GM18909 (cell line): ENCODE measurements around the gene OR5B12.
"Not testable (repeated sequence)": the region's sequence is repeated elsewhere in the genome, so short reads cannot be mapped to it uniquely, and the experiment has no call there.

Experiments used
- ATAC-seq: cut with Tn5 transposase; IDR thresholded peaks from one replicate; pipeline ENCODE4 v1.9.1; 2021; ENCODE audit warnings: mild to moderate bottlenecking; ENCODE audit not compliant: unreplicated experiment, poor library complexity

OR5B12 gene

GRCh38 chr11:58442136-58442535, at the start of gene OR5B12:
Gene OR5B12 (minus strand): TSS chr11:58442236. CDS start chr11:58440151, 2,085 bp downstream.
- ATAC-seq, result no peak

- no peak for ATAC-seq
These were observed 48.8 kb upstream of the OR5B12 start for GRCh38 chr11:58490827-58491226.

GRCh38 chr11:58487170-58487569, 45.1 kb upstream of the OR5B12 start:
- ATAC-seq, result no peak

GRCh38 chr11:58485961-58486360, 43.9 kb upstream of the OR5B12 start:
- ATAC-seq, result no peak

GRCh38 chr11:58471892-58472291, 29.9 kb upstream of the OR5B12 start:
- no peak for ATAC-seq

GRCh38 chr11:58466293-58466692, 24.3 kb upstream of the OR5B12 start:
- ATAC-seq, result no peak

GRCh38 chr11:58465690-58466089, 23.7 kb upstream of the OR5B12 start:
- no peak for ATAC-seq

GRCh38 chr11:58451585-58451984, 9.5 kb upstream of the OR5B12 start:
- no peak for ATAC-seq

GRCh38 chr11:58446294-58446693, 4.3 kb upstream of the OR5B12 start:
- no peak for ATAC-seq

GRCh38 chr11:58444300-58444699, 2.3 kb upstream of the OR5B12 start:
- ATAC-seq, result no peak

GRCh38 chr11:58438486-58438885, 3.5 kb downstream of the OR5B12 start:
- no peak for ATAC-seq

- ATAC-seq, result no peak
These were observed 7.8 kb downstream of the OR5B12 start for GRCh38 chr11:58434217-58434616.

GRCh38 chr11:58433638-58434203, 8.3 kb downstream of the OR5B12 start:
- ATAC-seq, result peak; percentile 72

GRCh38 chr11:58429273-58429672, 12.8 kb downstream of the OR5B12 start:
- no peak for ATAC-seq

- ATAC-seq, result no peak
These were observed 14.0 kb downstream of the OR5B12 start, which contains the start of gene OR5B2 for GRCh38 chr11:58428021-58428420. Gene OR5B2 (minus strand): TSS chr11:58428121. CDS start chr11:58423261, 4,860 bp downstream.

GRCh38 chr11:58406774-58407173, 35.3 kb downstream of the OR5B12 start, which contains the start of gene OR5B3:
Gene OR5B3 (minus strand): TSS chr11:58406874. CDS start chr11:58403409, 3,465 bp downstream.
- no peak for ATAC-seq

- ATAC-seq, result not testable (repeated sequence)
These were observed 42.4 kb downstream of the OR5B12 start for GRCh38 chr11:58399622-58400021.

- ATAC-seq, result no peak
These were observed 46.5 kb downstream of the OR5B12 start for GRCh38 chr11:58395581-58395980.

- ATAC-seq, result no peak
These were observed 47.8 kb downstream of the OR5B12 start for GRCh38 chr11:58394195-58394594.

- no peak for ATAC-seq
These were observed 49.3 kb downstream of the OR5B12 start for GRCh38 chr11:58392746-58393145.

GRCh38 chr11:58391879-58392278, 50.2 kb downstream of the OR5B12 start:
- ATAC-seq, result no peak

- ATAC-seq, result no peak
These were observed 51.4 kb downstream of the OR5B12 start for GRCh38 chr11:58390551-58391063.
